PFSK-1 (cell line): Measurements from ENCODE around the gene CCDC14.

Experiments
- FOXP2 ChIP-seq: optimal IDR thresholded peaks from 2 replicates; pipeline ENCODE3; 2011; ENCODE audit warnings: borderline replicate concordance, control low read depth, inconsistent platforms; ENCODE audit not compliant: insufficient read depth; ENCODE audit errors: extremely low read length, extremely low read depth
- POLR2AphosphoS5 ChIP-seq: IDR thresholded peaks from 2 replicates; pipeline ENCODE4 v1.6.1; 2012; ENCODE audit warnings: low read depth, mild to moderate bottlenecking, control low read depth, low read length, moderate library complexity
- REST ChIP-seq, 2 experiments: IDR thresholded peaks; 2 replicates each; pipeline versions ENCODE4 v1.6.1 to v1.8.0; 2011 to 2012; ENCODE audit warnings: low read depth in 2 of 2, low read length in 2 of 2, control low read depth in 1 of 2, inconsistent platforms in 1 of 2, mild to moderate bottlenecking in 1 of 2, moderate library complexity in 1 of 2; ENCODE audit not compliant: insufficient read depth in 1 of 2
- SIN3A ChIP-seq: IDR thresholded peaks from 2 replicates; pipeline ENCODE4 v1.6.1; 2012; ENCODE audit warnings: mild to moderate bottlenecking, low read length, moderate library complexity, borderline replicate concordance; ENCODE audit not compliant: insufficient read depth
- TAF1 ChIP-seq: IDR thresholded peaks from 2 replicates; pipeline ENCODE4 v1.6.1; 2012; ENCODE audit warnings: low read length, control low read depth, borderline replicate concordance; ENCODE audit not compliant: insufficient read depth

Gene CCDC14

DNA sequence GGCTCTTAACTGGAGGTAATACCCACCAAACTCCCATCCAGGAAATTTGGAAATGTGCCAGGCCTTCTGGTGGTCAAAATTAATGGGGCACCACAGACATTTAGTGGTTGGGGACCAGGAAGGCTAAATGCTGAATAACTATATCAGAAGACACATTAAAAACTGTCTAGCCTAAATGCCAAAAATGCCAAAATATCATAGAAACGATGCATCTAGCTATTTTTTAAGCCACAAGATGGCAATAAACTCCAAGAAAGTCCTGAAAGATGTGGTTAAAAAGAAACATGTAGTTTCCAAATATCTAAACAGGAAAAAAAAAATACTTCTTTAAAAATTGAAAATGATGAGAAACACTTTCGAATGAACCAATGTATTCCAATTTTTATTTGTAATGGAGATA lies 19.9 kb downstream of the CCDC14 start:
- no peak for TF ChIP-seq SIN3A
- TF ChIP-seq TAF1, result no peak
- no peak for TF ChIP-seq FOXP2
- no peak for TF ChIP-seq POLR2AphosphoS5
- TF ChIP-seq REST (IDR thresholded peaks at IDR 0.05; ENCODE audit: insufficient read depth in 1 of 2, low read depth in 2 of 2, low read length in 2 of 2), result no peak

- TF ChIP-seq POLR2AphosphoS5 (no peak), FOXP2 (no peak), REST (IDR thresholded peaks at IDR 0.05; ENCODE audit: insufficient read depth in 1 of 2, low read depth in 2 of 2, low read length in 2 of 2) (no peak), SIN3A (no peak), TAF1 (no peak)
Measured at GRCh38 chr3:123939706-123940105, 21.3 kb downstream of the CCDC14 start.

DNA sequence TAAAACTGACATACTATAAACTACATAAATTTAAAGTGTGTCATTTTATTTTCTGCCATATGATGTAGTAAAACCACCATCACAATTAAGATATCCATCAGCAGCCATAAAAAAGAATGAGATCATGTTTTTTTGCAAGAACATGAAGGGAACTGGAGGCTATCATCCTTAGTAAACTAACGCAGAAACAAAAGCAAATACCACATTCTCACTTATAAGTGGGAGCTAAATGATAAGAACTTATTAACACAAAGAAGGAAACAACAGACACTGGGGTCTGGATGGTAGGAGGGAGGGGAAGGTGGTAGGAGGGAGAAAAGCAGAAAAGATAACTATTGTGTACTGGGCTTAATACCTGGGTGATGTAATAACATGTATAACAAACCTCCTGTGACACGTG lies 24.6 kb downstream of the CCDC14 start:
- TF ChIP-seq SIN3A, result no peak
- no peak for TF ChIP-seq FOXP2
- TF ChIP-seq POLR2AphosphoS5, result no peak
- TF ChIP-seq TAF1, result no peak
- no peak for TF ChIP-seq REST (IDR thresholded peaks at IDR 0.05; ENCODE audit: insufficient read depth in 1 of 2, low read depth in 2 of 2, low read length in 2 of 2)

DNA sequence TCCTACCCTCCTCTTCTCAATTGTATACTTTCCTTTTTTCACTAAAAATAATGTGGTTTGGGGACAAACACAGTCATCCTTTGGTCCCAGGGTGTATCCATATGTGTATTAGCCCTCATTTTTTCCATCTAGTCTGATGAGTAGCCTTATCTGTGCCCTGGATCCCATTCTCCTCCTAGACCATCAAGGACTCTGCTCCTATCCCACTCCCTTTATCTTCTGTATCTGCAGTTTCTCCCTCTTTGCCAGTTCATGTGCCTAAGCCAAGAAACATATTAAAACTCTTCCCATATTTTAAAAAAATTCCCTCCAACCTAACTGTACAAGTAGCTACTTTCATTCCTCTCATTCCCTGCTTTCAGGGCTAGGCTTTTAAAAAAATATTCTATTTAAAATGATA lies 25.2 kb downstream of the CCDC14 start:
- TF ChIP-seq POLR2AphosphoS5 (no peak), SIN3A (no peak), TAF1 (no peak), REST (IDR thresholded peaks at IDR 0.05; ENCODE audit: insufficient read depth in 1 of 2, low read depth in 2 of 2, low read length in 2 of 2) (no peak), FOXP2 (no peak)

DNA sequence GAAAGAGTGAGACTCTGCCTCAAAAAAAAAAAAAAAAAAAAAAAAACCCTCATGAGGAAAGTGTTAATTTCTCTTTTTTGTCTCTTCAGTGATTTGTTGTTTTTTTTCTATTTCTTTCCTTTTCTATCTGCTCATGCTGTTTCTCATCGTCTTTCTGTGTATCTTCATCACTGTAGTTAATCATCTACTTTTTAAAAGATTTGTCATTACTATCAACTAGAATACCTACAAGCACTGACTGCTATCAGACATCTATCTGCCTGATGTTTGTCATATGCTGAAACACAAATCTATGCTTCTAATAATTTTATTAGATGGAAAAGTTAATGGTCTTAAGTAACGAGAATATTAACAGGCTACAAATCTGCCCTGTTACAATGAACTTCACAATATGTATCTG lies 26.8 kb downstream of the CCDC14 start:
- TF ChIP-seq POLR2AphosphoS5, result no peak
- no peak for TF ChIP-seq REST (IDR thresholded peaks at IDR 0.05; ENCODE audit: insufficient read depth in 1 of 2, low read depth in 2 of 2, low read length in 2 of 2)
- TF ChIP-seq FOXP2, result no peak
- no peak for TF ChIP-seq SIN3A
- TF ChIP-seq TAF1, result no peak
